Measurements from ENCODE around the gene IGDCC3.

Gene IGDCC3

DNA sequence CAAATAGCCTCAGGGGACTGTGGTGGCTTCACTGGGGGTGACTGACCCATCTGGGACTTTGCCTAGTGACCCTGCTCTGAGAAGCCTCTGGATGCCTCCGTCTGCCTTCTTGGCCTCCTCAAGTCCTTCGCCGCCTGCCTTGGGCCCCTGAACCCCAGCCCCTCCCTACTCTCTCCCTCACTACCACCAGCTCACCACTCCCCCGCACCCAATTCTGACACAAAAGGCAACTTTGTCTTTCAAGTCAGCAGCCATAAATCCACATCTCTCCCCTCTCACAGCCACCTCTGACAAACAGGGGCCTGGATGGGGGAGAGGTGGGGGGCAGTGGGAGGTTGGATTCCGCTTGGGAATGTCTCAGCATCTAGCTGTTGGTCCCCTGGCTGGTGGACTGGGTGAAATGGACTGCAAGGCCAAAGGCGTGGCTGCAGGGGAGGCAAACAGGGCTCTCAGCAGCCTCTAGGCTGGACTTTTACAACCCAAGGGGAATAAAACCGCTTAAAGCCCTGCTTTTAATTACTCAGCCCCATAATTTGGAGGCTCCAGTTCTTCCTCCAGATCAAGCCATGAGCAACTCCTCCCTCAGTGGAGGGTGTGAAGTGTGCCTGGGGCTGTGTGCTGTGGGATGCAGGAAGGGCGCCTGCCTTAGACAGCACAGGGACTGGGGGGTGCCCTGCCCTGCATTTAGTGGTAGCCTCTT is 33.4 kb downstream of the IGDCC3 start:
- TF ChIP-seq, protein P1, sequence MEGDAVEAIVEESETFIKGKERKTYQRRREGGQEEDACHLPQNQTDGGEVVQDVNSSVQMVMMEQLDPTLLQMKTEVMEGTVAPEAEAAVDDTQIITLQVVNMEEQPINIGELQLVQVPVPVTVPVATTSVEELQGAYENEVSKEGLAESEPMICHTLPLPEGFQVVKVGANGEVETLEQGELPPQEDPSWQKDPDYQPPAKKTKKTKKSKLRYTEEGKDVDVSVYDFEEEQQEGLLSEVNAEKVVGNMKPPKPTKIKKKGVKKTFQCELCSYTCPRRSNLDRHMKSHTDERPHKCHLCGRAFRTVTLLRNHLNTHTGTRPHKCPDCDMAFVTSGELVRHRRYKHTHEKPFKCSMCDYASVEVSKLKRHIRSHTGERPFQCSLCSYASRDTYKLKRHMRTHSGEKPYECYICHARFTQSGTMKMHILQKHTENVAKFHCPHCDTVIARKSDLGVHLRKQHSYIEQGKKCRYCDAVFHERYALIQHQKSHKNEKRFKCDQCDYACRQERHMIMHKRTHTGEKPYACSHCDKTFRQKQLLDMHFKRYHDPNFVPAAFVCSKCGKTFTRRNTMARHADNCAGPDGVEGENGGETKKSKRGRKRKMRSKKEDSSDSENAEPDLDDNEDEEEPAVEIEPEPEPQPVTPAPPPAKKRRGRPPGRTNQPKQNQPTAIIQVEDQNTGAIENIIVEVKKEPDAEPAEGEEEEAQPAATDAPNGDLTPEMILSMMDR (conservative IDR thresholded peaks at IDR 0.05; ENCODE audit: low read depth) = no peak
- DNase-seq (ENCODE audit: low spot score) = no peak
- ChIA-PET POLR2A (ENCODE audit: low non-redundant PET) (no interaction called here), CTCF (no interaction called here)
- no peak overlapping the region for H3K27ac ChIP-seq

DNA sequence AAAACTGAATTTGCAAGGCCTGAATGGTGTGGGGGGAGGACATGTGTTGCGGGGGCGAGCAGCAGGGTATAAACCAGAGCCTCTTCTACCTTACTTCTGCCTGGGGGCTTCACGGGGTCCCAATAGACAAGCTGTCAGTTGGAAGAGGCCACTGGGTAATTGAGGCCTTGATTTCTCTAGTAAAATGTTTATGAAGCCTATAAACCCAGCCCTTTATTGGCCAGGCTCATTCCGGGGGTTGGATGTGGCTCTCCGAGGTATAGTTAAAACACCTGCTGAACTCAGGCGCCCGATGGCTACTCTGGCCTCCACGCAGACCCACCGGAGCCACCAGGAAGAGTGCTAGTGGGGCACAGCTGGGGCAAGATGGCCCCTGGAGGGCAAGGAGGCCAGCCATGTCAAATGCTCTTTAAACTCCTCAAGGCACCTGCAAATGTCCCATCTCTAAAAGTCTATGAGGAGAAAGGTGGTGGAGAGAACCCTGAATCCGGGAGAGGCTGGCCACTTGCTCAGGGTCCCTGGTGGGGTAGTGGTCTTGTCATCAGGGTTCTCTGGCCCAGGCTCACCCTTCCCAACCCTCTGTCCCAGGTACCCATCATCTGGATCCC is 34.3 kb downstream of the IGDCC3 start:
- no peak for DNase-seq (ENCODE audit: low spot score)
- ChIA-PET CTCF (no interaction called here), POLR2A (ENCODE audit: low non-redundant PET) (no interaction called here)
- H3K27ac ChIP-seq = no peak overlapping the region
- TF ChIP-seq, protein P1 (conservative IDR thresholded peaks at IDR 0.05; ENCODE audit: low read depth) = no peak

DNA sequence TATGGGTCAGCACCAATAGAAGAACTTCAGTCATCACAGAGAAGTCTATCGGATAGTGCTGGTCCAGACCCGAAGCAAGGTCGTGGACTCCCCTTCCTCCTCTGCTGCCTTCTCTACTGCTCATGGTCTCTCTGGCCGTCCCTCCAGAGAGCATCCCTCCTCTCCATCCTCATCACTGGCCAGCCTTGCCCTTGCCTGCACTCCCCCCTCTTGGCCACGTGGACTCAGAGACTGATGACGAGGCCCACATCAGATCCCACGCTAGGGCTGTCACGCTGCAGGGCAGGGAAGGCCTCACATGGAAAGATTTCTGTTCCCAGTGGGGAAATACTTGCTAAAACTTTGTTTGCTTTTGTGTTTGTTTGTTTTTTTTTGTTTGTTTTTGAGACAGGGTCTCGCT is 35.3 kb downstream of the IGDCC3 start:
- ChIA-PET CTCF (no interaction called here), POLR2A (ENCODE audit: low non-redundant PET) (interaction anchor here (0.6 kb wide), 1 partner anchor 20 kb away, joined by 4 read pairs; no protein-coding TSS in a partner anchor)
- DNase-seq (ENCODE audit: low spot score) = no peak
- TF ChIP-seq, protein P1 (conservative IDR thresholded peaks at IDR 0.05; ENCODE audit: low read depth) = no peak
- H3K27ac ChIP-seq = no peak overlapping the region

DNA sequence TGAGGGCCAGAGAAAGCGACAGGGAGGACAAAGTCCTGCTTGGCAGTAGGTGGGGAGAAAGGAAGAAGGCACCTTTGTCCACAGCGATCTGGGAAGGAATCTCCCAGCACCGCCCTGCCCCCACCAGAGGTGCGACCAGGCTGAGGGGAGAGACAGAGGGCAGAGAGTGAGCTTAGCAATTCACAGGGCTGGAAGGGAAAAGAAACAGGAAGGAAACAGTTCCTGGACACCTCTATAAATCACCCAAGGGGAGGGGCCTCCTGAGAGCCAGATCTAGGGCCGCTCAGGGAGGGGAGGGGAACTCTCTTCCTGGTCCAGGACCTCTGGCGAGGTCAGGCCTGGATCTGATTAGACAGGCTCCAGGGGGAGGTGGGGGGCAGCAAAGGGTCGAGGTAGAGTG is 37.9 kb downstream of the IGDCC3 start:
- no peak overlapping the region for H3K27ac ChIP-seq
- CTCF ChIA-PET = interaction anchor here (0.7 to 1.3 kb wide), 2 partner anchors 45 to 639 kb away, joined by 3 read pairs; no protein-coding TSS in a partner anchor
- TF ChIP-seq, protein P1 (conservative IDR thresholded peaks at IDR 0.05; ENCODE audit: low read depth) = no peak
- POLR2A ChIA-PET (ENCODE audit: low non-redundant PET) = no interaction called here
- DNase-seq (ENCODE audit: low spot score) = no peak

DNA sequence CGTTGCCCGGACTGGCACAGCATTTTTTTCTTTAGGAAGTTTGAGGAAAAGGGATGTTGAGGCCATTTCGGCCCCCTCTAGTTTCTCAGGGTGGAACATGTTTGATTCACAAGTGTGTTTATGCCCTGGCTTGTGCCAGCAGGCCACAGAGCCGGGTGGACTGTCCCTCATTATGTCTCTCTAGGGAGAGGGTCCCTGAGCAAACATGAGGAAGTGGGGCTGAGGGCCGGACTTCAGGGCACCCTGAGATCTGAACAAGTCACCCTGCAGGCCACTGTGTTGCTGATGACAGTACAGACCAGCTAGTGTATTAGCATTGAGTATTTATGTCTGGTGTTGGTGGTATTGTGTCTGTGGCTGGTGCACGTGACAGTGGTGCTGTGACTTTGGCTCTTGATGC is 38.4 kb downstream of the IGDCC3 start:
- CTCF ChIA-PET = no interaction called here
- POLR2A ChIA-PET (ENCODE audit: low non-redundant PET) = no interaction called here
- TF ChIP-seq, protein P1 (conservative IDR thresholded peaks at IDR 0.05; ENCODE audit: low read depth) = no peak
- DNase-seq (ENCODE audit: low spot score) = no peak
- H3K27ac ChIP-seq = no peak overlapping the region

DNA sequence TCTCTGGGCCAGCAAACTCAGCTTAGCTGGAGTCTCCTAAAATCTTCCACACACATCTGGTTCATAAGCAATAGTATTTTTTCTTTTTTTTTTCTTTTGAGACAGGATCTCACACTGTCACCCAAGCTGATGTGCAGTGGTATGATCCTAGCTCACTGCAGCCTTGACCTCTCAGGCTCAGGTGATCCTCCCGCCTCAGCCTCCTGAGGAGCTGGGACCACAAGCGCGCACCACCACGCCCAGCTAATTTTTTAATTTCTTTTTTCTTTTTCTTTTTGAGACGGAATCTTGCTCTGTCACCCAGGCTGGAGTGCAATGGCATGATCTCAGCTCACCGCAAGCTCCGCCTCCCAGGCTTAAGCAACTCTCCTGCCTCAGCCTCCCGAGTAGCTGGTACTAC is 39.0 kb downstream of the IGDCC3 start:
- no peak for DNase-seq (ENCODE audit: low spot score)
- ChIA-PET POLR2A (ENCODE audit: low non-redundant PET) (no interaction called here), CTCF (interaction anchor here (0.6 to 0.8 kb wide), 4 partner anchors 20 to 1970 kb away, joined by 3 to 4 read pairs (median 4); no protein-coding TSS in a partner anchor)
- TF ChIP-seq, protein P1 (conservative IDR thresholded peaks at IDR 0.05; ENCODE audit: low read depth) = no peak
- no peak overlapping the region for H3K27ac ChIP-seq

Data from RWPE1 (cell line).